Measurements from ENCODE around the gene METAP2. TPM values are rescaled to one million over a fixed set of nuclear protein-coding genes. Genes with fewer than 3 reads are reported as not detected.

Gene METAP2
- total and polyA plus RNA-seq, 8 donors: 22.4 to 57.2 (median 31.6) TPM

DNA sequence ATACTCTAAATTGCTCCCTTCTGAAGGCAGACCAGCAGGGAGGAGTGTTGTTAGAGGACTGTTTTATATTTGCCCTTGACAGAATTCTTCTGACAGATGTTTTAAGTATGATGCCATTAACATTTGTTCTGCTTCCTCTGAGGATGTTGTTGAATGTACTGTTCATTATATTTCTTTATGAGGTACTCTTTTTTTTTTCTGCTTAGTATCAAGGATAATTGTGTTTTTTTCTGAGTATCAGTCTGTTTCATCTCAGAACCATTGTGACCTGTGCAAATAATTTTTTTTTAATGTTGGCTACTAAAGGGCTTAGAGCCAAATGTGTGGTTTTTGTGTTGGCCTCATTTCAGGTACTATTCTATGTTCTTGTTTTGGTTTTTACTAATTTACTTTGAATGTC is 10.6 kb downstream of the METAP2 start:
- ATAC-seq: peak in 3 of 4 donors; percentile 12 to 40 (median 23)
- intact Hi-C loops (cut with DNase I): no loop called here
- H3K4me1 ChIP-seq: peaks cover 6 to 17% (median 7%) of the 10 kb centered on the region in 3 donors
- TF ChIP-seq, protein P1, sequence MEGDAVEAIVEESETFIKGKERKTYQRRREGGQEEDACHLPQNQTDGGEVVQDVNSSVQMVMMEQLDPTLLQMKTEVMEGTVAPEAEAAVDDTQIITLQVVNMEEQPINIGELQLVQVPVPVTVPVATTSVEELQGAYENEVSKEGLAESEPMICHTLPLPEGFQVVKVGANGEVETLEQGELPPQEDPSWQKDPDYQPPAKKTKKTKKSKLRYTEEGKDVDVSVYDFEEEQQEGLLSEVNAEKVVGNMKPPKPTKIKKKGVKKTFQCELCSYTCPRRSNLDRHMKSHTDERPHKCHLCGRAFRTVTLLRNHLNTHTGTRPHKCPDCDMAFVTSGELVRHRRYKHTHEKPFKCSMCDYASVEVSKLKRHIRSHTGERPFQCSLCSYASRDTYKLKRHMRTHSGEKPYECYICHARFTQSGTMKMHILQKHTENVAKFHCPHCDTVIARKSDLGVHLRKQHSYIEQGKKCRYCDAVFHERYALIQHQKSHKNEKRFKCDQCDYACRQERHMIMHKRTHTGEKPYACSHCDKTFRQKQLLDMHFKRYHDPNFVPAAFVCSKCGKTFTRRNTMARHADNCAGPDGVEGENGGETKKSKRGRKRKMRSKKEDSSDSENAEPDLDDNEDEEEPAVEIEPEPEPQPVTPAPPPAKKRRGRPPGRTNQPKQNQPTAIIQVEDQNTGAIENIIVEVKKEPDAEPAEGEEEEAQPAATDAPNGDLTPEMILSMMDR (IDR thresholded peaks at IDR 0.05): no peak
- H3K4me3 ChIP-seq: no peak overlapping the region
- H3K27me3 ChIP-seq: no peaks in the 10 kb centered on the region
- H3K36me3 ChIP-seq: peaks cover 0 to 20% (median 0%) of the 10 kb centered on the region in 3 donors
- H3K9me3 ChIP-seq: no peaks in the 10 kb centered on the region
- FAIRE-seq: no peak
- no peak overlapping the region for H3K27ac ChIP-seq
- DNase-seq: no peak

GRCh38 chr12:95487024-95487423 is 13.1 kb downstream of the METAP2 start:
- TF ChIP-seq, protein P1 (IDR thresholded peaks at IDR 0.05): no peak
- H3K36me3 ChIP-seq: peaks cover 0 to 24% (median 0%) of the 10 kb centered on the region in 3 donors
- intact Hi-C loops (cut with DNase I): no loop called here
- no peak for DNase-seq
- no peaks in the 10 kb centered on the region for H3K27me3 ChIP-seq
- no peak for ATAC-seq
- peaks cover 6 to 9% (median 7%) of the 10 kb centered on the region in 3 donors for H3K4me1 ChIP-seq
- H3K9me3 ChIP-seq: no peaks in the 10 kb centered on the region
- 71 to 72% methylated on average over 2 of the region's 2 CpGs for WGBS, 2 donors
- no peak overlapping the region for H3K4me3 ChIP-seq
- FAIRE-seq: no peak
- H3K27ac ChIP-seq: no peak overlapping the region

GRCh38 chr12:95492462-95492861 is 18.5 kb downstream of the METAP2 start:
- H3K4me3 ChIP-seq: no peak overlapping the region
- FAIRE-seq: no peak
- no peak for ATAC-seq
- peaks cover 0 to 12% (median 12%) of the 10 kb centered on the region in 3 donors for H3K4me1 ChIP-seq
- no peaks in the 10 kb centered on the region for H3K9me3 ChIP-seq
- DNase-seq: no peak
- H3K27ac ChIP-seq: no peak overlapping the region
- H3K36me3 ChIP-seq: peaks cover 0 to 19% (median 7%) of the 10 kb centered on the region in 3 donors
- intact Hi-C loops (cut with DNase I): no loop called here
- TF ChIP-seq, protein P1 (IDR thresholded peaks at IDR 0.05): no peak
- 86 to 89% methylated on average over 2 of the region's 2 CpGs for WGBS, 2 donors
- no peaks in the 10 kb centered on the region for H3K27me3 ChIP-seq

DNA sequence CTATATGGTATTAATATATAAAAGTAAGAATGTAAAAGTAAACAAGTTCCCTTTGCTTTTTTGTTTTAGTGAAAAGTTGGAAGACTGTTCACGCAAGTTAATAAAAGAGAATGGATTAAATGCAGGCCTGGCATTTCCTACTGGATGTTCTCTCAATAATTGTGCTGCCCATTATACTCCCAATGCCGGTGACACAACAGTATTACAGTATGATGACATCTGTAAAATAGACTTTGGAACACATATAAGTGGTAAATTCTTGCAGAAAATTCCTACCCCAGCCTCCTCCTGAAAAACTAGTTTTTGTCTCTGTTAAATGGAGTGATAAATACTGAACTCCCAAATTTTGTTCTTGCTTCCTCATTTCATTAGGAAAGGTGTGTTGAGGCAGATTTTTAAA is 20.9 kb downstream of the METAP2 start:
- Histone ChIP-seq H3K27me3 (no peaks in the 10 kb centered on the region), H3K27ac (no peak overlapping the region), H3K4me1 (peaks cover 0 to 12% (median 12%) of the 10 kb centered on the region in 3 donors), H3K36me3 (peaks cover 0 to 29% (median 18%) of the 10 kb centered on the region in 3 donors), H3K9me3 (no peaks in the 10 kb centered on the region), H3K4me3 (no peak overlapping the region)
- TF ChIP-seq, protein P1 (IDR thresholded peaks at IDR 0.05): no peak
- no peak for DNase-seq
- WGBS, 2 donors: 80 to 84% methylated on average over 2 of the region's 2 CpGs
- peak in 2 of 4 donors; percentile 23 to 43 for ATAC-seq
- FAIRE-seq: no peak
- intact Hi-C loops (cut with DNase I): no loop called here

DNA sequence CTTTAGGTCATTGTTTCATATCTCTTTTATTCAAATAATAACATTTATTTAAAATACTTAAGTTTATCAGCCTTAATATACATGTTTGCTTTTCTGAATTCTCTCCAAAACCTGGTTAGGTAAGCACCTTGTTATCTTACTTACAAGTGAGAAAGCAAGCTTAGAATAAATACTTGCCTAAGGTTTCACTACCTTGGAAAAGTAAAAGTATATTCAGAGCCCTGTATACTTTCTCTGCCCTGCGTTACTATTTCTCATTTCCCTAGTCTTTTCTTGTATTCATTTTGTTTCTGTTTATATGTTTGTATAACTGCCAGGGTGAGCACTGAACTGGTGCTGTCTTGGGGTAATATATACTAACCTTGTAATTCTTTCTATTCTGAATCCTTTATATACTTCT is 21.5 kb downstream of the METAP2 start:
- DNase-seq (no peak), ATAC-seq (peak in 3 of 4 donors; percentile 55 to 82 (median 60)), FAIRE-seq (no peak)
- WGBS, 2 donors: 44 to 52% methylated on average over 1 of the region's 1 CpG
- Histone ChIP-seq H3K9me3 (no peaks in the 10 kb centered on the region), H3K4me3 (no peak overlapping the region), H3K4me1 (peaks cover 0 to 12% (median 12%) of the 10 kb centered on the region in 3 donors), H3K27me3 (no peaks in the 10 kb centered on the region), H3K36me3 (peaks cover 0 to 29% (median 19%) of the 10 kb centered on the region in 3 donors), H3K27ac (peak overlapping the region in 1 of 4 donors; percentile 50)
- TF ChIP-seq, protein P1 (IDR thresholded peaks at IDR 0.05): no peak
- intact Hi-C loops (cut with DNase I): no loop called here

All from pancreas (tissue), 10 donors.